Gastroesophageal sphincter (tissue), 3 donors: ENCODE data around the gene SNX25.

Source experiments
- POLR2A ChIP-seq, 2 donors: fragments of 450-650 bp; IDR thresholded peaks; one replicate each; pipeline ENCODE4 v1.6.1; 2017; ENCODE audit warnings: antibody characterized with exemption in 2 of 2, mild to moderate bottlenecking in 2 of 2, moderate library complexity in 1 of 2
- POLR2AphosphoS5 ChIP-seq: sonication (generic); formaldehyde crosslinking; IDR thresholded peaks from one replicate; pipeline ENCODE4 v1.6.1; 2017; ENCODE audit warnings: antibody characterized with exemption
- TF ChIP-seq, protein P1 (sequence below), 4 experiments: fragments of 200-600 bp in 2 of 4; fragments of 450-650 bp in 2 of 4; sonication (generic) in 1 of 4; IDR thresholded peaks; one replicate each; pipeline ENCODE4 v1.5.1; 2017 to 2019; ENCODE audit warnings: antibody characterized with exemption in 4 of 4, mild to moderate bottlenecking in 2 of 4, moderate library complexity in 2 of 4

DNA sequence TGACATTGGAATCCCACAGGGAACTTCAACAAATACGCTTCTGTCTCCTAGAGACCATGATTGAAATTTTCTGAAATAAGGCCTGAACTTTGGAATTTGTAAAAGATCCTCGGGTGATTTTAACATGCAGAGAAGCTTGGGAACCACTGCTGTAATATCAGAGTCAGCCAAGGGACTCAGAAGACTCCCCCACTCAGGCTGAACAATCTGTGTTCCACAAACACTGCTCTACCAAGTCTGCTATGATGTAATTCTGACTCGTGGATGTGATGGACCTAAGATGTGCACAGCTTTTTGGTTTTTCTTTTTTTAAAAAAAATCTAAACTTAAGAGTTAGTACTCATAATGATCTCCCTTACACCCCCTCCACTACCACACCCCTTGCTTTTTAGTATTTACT, 160.3 kb downstream of the SNX25 start:
- TF ChIP-seq POLR2AphosphoS5 = no peak
- TF ChIP-seq, protein P1, sequence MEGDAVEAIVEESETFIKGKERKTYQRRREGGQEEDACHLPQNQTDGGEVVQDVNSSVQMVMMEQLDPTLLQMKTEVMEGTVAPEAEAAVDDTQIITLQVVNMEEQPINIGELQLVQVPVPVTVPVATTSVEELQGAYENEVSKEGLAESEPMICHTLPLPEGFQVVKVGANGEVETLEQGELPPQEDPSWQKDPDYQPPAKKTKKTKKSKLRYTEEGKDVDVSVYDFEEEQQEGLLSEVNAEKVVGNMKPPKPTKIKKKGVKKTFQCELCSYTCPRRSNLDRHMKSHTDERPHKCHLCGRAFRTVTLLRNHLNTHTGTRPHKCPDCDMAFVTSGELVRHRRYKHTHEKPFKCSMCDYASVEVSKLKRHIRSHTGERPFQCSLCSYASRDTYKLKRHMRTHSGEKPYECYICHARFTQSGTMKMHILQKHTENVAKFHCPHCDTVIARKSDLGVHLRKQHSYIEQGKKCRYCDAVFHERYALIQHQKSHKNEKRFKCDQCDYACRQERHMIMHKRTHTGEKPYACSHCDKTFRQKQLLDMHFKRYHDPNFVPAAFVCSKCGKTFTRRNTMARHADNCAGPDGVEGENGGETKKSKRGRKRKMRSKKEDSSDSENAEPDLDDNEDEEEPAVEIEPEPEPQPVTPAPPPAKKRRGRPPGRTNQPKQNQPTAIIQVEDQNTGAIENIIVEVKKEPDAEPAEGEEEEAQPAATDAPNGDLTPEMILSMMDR (IDR thresholded peaks at IDR 0.05) = no peak
- no peak for TF ChIP-seq POLR2A (IDR thresholded peaks at IDR 0.05)
